HCT116 (cell line): ENCODE measurements around the gene SLC16A3.

Experiments used
- POLR2A ChIP-seq: IDR thresholded peaks from 2 replicates; pipeline ENCODE4 v1.7.0; 2011; ENCODE audit warnings: borderline replicate concordance; ENCODE audit not compliant: insufficient read depth, insufficient read length; ENCODE audit errors: extremely low read depth
- POLR2AphosphoS5 ChIP-seq: IDR thresholded peaks from 2 replicates; pipeline ENCODE4 v1.6.1; 2011; ENCODE audit warnings: mild to moderate bottlenecking, low read depth, low read length, moderate library complexity
- TF ChIP-seq, protein P1 (sequence below), 3 experiments: fragments of 200-600 bp in 1 of 3; sonication (generic) in 1 of 3; IDR thresholded peaks in 2 of 3; conservative IDR thresholded peaks in 1 of 3; 2 replicates each; pipeline ENCODE4 v1.5.1; 2012 to 2017; ENCODE audit warnings: low read depth in 2 of 3, low read length in 2 of 3, antibody characterized with exemption in 1 of 3, borderline replicate concordance in 1 of 3, control low read depth in 1 of 3, mild to moderate bottlenecking in 1 of 3, mixed read lengths in 1 of 3, mixed run types in 1 of 3, moderate library complexity in 1 of 3; ENCODE audit not compliant: insufficient read depth in 1 of 3

- TF ChIP-seq POLR2AphosphoS5 (peak; percentile 50), POLR2A (no peak)
- TF ChIP-seq, protein P1, sequence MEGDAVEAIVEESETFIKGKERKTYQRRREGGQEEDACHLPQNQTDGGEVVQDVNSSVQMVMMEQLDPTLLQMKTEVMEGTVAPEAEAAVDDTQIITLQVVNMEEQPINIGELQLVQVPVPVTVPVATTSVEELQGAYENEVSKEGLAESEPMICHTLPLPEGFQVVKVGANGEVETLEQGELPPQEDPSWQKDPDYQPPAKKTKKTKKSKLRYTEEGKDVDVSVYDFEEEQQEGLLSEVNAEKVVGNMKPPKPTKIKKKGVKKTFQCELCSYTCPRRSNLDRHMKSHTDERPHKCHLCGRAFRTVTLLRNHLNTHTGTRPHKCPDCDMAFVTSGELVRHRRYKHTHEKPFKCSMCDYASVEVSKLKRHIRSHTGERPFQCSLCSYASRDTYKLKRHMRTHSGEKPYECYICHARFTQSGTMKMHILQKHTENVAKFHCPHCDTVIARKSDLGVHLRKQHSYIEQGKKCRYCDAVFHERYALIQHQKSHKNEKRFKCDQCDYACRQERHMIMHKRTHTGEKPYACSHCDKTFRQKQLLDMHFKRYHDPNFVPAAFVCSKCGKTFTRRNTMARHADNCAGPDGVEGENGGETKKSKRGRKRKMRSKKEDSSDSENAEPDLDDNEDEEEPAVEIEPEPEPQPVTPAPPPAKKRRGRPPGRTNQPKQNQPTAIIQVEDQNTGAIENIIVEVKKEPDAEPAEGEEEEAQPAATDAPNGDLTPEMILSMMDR (IDR thresholded peaks at IDR 0.05 in 2 of 3, conservative IDR thresholded peaks at IDR 0.05 in 1 of 3; ENCODE audit: borderline replicate concordance in 1 of 3, insufficient read depth in 1 of 3, low read depth in 2 of 3, low read length in 2 of 3): no peak
Measured at GRCh38 chr17:82239926-82240505, 11.2 kb downstream of the SLC16A3 start.
